Astrocyte (in vitro differentiated cells and primary cell): ENCODE measurements around the gene CHSY1. TPM values are rescaled to one million over a fixed set of nuclear protein-coding genes. Genes with fewer than 3 reads are reported as not detected.

Experiments used
- DNase-seq: peaks from one replicate; pipeline ENCODE4 v3.0.0-alpha.2; 2010; ENCODE audit warnings: low read depth
- FAIRE-seq: peaks from 2 replicates; lab custom pipeline; 2011; peaks lifted over from hg19 to GRCh38; lab: Jason Lieb, UNC
- H2AFZ ChIP-seq: 2 replicates; pipeline ENCODE4 v1.6.0; 2012; ENCODE audit warnings: low read depth, low read length, inconsistent platforms
- H3K27ac ChIP-seq: 2 replicates; pipeline ENCODE4 v1.5.1; 2011; ENCODE audit warnings: low read depth, low read length, inconsistent platforms
- H3K27me3 ChIP-seq: 2 replicates; pipeline ENCODE4 v1.6.0; 2011; ENCODE audit warnings: low read length, inconsistent platforms; ENCODE audit not compliant: insufficient read depth
- H3K36me3 ChIP-seq: 2 replicates; pipeline ENCODE4 v1.5.1; 2011; ENCODE audit warnings: low read length, inconsistent platforms; ENCODE audit not compliant: insufficient read depth
- H3K4me1 ChIP-seq: 2 replicates; pipeline ENCODE4 v1.5.1; 2011; ENCODE audit warnings: low read length, inconsistent platforms; ENCODE audit not compliant: insufficient read depth
- H3K4me2 ChIP-seq: 2 replicates; pipeline ENCODE4 v1.6.0; 2012; ENCODE audit warnings: low read length, inconsistent platforms
- H3K4me3 ChIP-seq: 2 replicates; pipeline ENCODE4 v1.5.1; 2011; ENCODE audit warnings: low read depth, mild to moderate bottlenecking, low read length, inconsistent platforms; ENCODE audit not compliant: insufficient read depth
- H3K79me2 ChIP-seq: 2 replicates; pipeline ENCODE4 v1.6.0; 2012; ENCODE audit warnings: mild to moderate bottlenecking, low read length, inconsistent platforms; ENCODE audit not compliant: insufficient read depth
- H3K9ac ChIP-seq: 2 replicates; pipeline ENCODE4 v1.6.0; 2012; ENCODE audit warnings: mild to moderate bottlenecking, low read length, inconsistent platforms
- H3K9me3 ChIP-seq: 2 replicates; pipeline ENCODE4 v1.5.1; 2012; ENCODE audit warnings: low read depth, mild to moderate bottlenecking, low read length, inconsistent platforms; ENCODE audit not compliant: insufficient read depth
- H4K20me1 ChIP-seq: 2 replicates; pipeline ENCODE4 v1.6.0; 2012; ENCODE audit warnings: low read length, inconsistent platforms; ENCODE audit not compliant: insufficient read depth
- H3K27ac Mint-ChIP-seq: one replicate; pipeline ENCODE4 v1.8.0; 2021; ENCODE audit warnings: mild to moderate bottlenecking, mixed read lengths; ENCODE audit not compliant: unreplicated experiment
- H3K27me3 Mint-ChIP-seq: one replicate; pipeline ENCODE4 v1.8.0; 2021; ENCODE audit warnings: low read depth, mixed read lengths; ENCODE audit not compliant: unreplicated experiment
- H3K36me3 Mint-ChIP-seq: one replicate; pipeline ENCODE4 v1.8.0; 2021; ENCODE audit warnings: low read depth, mixed read lengths; ENCODE audit not compliant: unreplicated experiment
- H3K4me1 Mint-ChIP-seq: one replicate; pipeline ENCODE4 v1.8.0; 2021; ENCODE audit warnings: low read depth, mixed read lengths; ENCODE audit not compliant: unreplicated experiment
- H3K4me3 Mint-ChIP-seq: one replicate; pipeline ENCODE4 v1.8.0; 2021; ENCODE audit warnings: mild to moderate bottlenecking, moderate library complexity, mixed read lengths; ENCODE audit not compliant: unreplicated experiment
- H3K9me3 Mint-ChIP-seq: one replicate; pipeline ENCODE4 v1.8.0; 2021; ENCODE audit warnings: mild to moderate bottlenecking, mixed read lengths; ENCODE audit not compliant: unreplicated experiment
- EZH2 ChIP-seq: IDR thresholded peaks from 2 replicates; pipeline ENCODE4 v1.6.1; 2012; ENCODE audit warnings: mild to moderate bottlenecking, low read length, inconsistent platforms; ENCODE audit not compliant: insufficient read depth
- total RNA-seq: library from RNA; stranded (reverse); gene quantifications from 2 replicates; pipeline ENCODE4 v1.2.1, GENCODE V29; 2021
- TF ChIP-seq, protein P1 (sequence below): IDR thresholded peaks from 2 replicates; pipeline ENCODE4 v1.5.1; 2011; ENCODE audit warnings: low read depth, mild to moderate bottlenecking, inconsistent platforms, low read length, moderate library complexity; ENCODE audit not compliant: insufficient read depth

Gene CHSY1
- total RNA-seq, 1 donor from 2014 or later = 42.2 TPM

DNA sequence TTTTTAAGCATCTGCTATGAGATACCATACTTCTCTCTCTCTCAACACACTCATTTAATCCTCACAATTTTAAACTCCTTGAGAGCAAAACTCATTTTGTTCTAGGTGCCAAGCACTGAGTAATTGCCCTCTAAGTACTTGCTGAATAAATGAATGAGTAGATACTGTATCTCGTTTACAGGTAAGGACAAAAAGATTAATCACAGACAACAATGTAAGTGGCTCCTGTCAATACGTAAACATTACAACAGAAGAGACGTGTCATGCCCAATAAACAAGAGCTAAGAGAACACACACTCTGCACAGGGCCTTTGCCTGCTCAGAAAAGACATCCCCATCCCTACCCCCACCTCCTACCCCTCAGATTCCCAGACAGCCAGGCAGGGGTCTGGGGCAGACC, 59.8 kb downstream of the CHSY1 start:
- H3K27ac ChIP-seq = no peak overlapping the region
- H3K9me3 ChIP-seq = no peaks in the 10 kb centered on the region
- H3K79me2 ChIP-seq = peaks cover 99% of the 10 kb centered on the region
- H3K4me2 ChIP-seq = no peak overlapping the region
- Mint-ChIP-seq H3K36me3 (peaks cover 3% of the 10 kb centered on the region), H3K9me3 (no peaks in the 10 kb centered on the region), H3K4me3 (peak overlapping the region; percentile 47), H3K4me1 (peaks cover 64% of the 10 kb centered on the region), H3K27ac (no peak overlapping the region), H3K27me3 (no peaks in the 10 kb centered on the region)
- no peak overlapping the region for H3K4me3 ChIP-seq
- TF ChIP-seq, protein P1, sequence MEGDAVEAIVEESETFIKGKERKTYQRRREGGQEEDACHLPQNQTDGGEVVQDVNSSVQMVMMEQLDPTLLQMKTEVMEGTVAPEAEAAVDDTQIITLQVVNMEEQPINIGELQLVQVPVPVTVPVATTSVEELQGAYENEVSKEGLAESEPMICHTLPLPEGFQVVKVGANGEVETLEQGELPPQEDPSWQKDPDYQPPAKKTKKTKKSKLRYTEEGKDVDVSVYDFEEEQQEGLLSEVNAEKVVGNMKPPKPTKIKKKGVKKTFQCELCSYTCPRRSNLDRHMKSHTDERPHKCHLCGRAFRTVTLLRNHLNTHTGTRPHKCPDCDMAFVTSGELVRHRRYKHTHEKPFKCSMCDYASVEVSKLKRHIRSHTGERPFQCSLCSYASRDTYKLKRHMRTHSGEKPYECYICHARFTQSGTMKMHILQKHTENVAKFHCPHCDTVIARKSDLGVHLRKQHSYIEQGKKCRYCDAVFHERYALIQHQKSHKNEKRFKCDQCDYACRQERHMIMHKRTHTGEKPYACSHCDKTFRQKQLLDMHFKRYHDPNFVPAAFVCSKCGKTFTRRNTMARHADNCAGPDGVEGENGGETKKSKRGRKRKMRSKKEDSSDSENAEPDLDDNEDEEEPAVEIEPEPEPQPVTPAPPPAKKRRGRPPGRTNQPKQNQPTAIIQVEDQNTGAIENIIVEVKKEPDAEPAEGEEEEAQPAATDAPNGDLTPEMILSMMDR = no peak
- no peak for TF ChIP-seq EZH2
- H4K20me1 ChIP-seq = peaks cover 34% of the 10 kb centered on the region
- peaks cover 3% of the 10 kb centered on the region for H3K36me3 ChIP-seq
- no peak for DNase-seq
- H3K9ac ChIP-seq = no peak overlapping the region
- no peak overlapping the region for H2AFZ ChIP-seq
- FAIRE-seq = no peak
- H3K27me3 ChIP-seq = no peaks in the 10 kb centered on the region
- H3K4me1 ChIP-seq = peaks cover 45% of the 10 kb centered on the region

DNA sequence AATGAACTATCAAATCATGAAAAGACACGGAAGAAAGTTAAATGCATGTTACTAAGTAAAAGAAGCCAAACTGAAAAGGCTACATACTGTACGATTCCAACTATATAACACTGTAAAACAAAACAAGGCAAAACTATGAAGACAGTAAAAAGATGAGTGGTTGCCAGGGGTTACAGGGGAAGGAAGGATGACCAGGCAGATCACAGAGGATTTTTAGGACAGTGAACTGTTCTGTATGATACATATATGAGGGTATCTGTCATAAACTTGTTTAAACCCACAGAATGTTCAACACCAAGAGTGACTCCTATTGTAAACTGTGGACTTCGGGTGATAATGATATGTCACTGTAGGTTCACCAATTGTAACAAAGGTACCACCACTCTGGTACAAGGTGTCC, 60.6 kb downstream of the CHSY1 start:
- peaks cover 5% of the 10 kb centered on the region for H3K36me3 Mint-ChIP-seq
- DNase-seq = no peak
- no peak overlapping the region for H2AFZ ChIP-seq
- no peaks in the 10 kb centered on the region for H3K9me3 ChIP-seq
- no peaks in the 10 kb centered on the region for H3K9me3 Mint-ChIP-seq
- no peaks in the 10 kb centered on the region for H3K27me3 Mint-ChIP-seq
- peaks cover 2% of the 10 kb centered on the region for H3K36me3 ChIP-seq
- H3K9ac ChIP-seq = no peak overlapping the region
- H3K27ac ChIP-seq = no peak overlapping the region
- no peaks in the 10 kb centered on the region for H3K27me3 ChIP-seq
- H3K79me2 ChIP-seq = peaks cover 99% of the 10 kb centered on the region
- no peak overlapping the region for H3K4me3 Mint-ChIP-seq
- no peak overlapping the region for H3K4me2 ChIP-seq
- peaks cover 49% of the 10 kb centered on the region for H3K4me1 ChIP-seq
- no peak overlapping the region for H3K4me3 ChIP-seq
- TF ChIP-seq, protein P1 = no peak
- no peak for TF ChIP-seq EZH2
- peaks cover 26% of the 10 kb centered on the region for H4K20me1 ChIP-seq
- H3K27ac Mint-ChIP-seq = no peak overlapping the region
- peaks cover 63% of the 10 kb centered on the region for H3K4me1 Mint-ChIP-seq
- no peak for FAIRE-seq

DNA sequence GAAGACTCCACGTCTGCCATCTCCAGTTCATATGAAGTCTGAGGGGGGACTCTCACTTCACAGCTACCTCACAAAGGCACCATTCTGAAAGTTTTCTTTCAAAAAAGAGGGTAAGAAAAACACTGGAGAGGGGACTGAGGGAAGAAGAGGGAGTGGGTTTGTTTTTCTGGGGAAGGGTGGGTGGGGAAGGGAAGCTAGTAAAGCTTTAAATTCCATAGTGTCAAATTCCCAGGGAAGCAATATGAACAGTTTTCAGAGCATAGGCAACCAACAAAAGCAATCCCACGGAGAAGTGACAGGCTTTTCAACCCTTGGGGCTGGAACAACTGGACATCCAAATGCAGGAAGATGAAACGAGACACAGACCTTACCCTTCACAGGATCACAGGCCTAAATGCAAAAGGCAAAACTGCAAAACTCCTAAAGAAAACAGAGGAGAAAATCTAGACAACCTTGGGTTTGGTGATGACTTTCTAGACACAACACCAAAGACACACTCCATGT, 61.7 kb downstream of the CHSY1 start:
- peak overlapping the region; percentile 95 for H3K9ac ChIP-seq
- peak overlapping the region; percentile 14 for H3K4me2 ChIP-seq

More for the DNA sequence above, 61.7 kb downstream of the CHSY1 start:
- Mint-ChIP-seq H3K36me3 (peaks cover 5% of the 10 kb centered on the region), H3K9me3 (no peaks in the 10 kb centered on the region), H3K4me3 (no peak overlapping the region), H3K27me3 (no peaks in the 10 kb centered on the region), H3K27ac (peak overlapping the region; percentile 58), H3K4me1 (peaks cover 63% of the 10 kb centered on the region)
- Histone ChIP-seq H3K27me3 (no peaks in the 10 kb centered on the region), H3K36me3 (no peaks in the 10 kb centered on the region), H3K9me3 (no peaks in the 10 kb centered on the region), H3K4me3 (no peak overlapping the region), H2AFZ (no peak overlapping the region), H3K27ac (peak overlapping the region; percentile 100), H3K4me1 (peaks cover 49% of the 10 kb centered on the region), H4K20me1 (peaks cover 23% of the 10 kb centered on the region), H3K79me2 (peaks cover 99% of the 10 kb centered on the region)
- DNase-seq (no peak), FAIRE-seq (no peak)
- no peak for TF ChIP-seq EZH2
- TF ChIP-seq, protein P1 = no peak
